Erythroblast (primary cell): ENCODE data around the gene RALGPS1.

Experiments
- GATA1 ChIP-seq: IDR thresholded peaks from 2 replicates; pipeline ENCODE4 v1.6.1; 2011; ENCODE audit warnings: low read depth, mild to moderate bottlenecking, control low read depth, low read length, moderate library complexity
- POLR2A ChIP-seq: IDR thresholded peaks from 2 replicates; pipeline ENCODE4 v1.6.1; 2011; ENCODE audit warnings: mild to moderate bottlenecking, low read length

- TF ChIP-seq POLR2A (no peak), GATA1 (no peak)
Measured at GRCh38 chr9:127007638-127008037, 93.1 kb downstream of the RALGPS1 start.
